GM15510 (cell line): ENCODE results near the gene KCNH2.

Source experiments
- POLR2A ChIP-seq: IDR thresholded peaks from 3 replicates; pipeline ENCODE4 v1.6.1; 2011; ENCODE audit warnings: borderline replicate concordance; ENCODE audit not compliant: insufficient read length; ENCODE audit errors: extremely low read depth

The KCNH2 gene

DNA sequence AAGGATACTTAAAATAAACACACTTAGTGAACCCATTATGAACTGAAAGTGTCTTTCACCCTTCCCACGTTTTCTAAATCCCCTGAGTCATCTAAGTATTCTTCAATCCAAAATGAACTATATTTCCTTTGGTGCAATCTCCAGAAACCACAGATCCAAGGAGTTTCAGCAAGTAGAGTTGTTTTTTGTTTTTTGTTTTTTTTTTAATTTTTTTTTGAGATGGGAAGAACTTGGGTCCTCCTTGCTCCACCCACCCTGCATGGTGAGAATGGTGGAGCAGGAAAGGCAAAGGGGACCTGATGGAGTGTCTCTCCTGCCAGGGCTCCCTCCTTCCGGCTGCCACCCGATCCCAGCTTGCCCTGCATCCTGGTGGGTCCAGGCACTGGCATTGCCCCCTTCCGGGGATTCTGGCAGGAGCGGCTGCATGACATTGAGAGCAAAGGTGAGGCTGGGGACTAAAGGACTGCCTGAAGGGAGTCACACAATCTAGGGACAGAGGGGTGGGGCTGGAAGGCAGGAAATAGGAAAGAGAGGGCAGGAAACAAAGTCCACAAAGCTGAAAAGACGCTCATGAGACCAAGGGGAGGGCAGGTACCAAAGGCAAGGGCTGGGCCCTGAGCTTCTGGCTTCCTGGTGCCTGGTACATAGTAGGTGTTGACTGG, 34.0 kb upstream of the KCNH2 start:
- no peak for TF ChIP-seq POLR2A

DNA sequence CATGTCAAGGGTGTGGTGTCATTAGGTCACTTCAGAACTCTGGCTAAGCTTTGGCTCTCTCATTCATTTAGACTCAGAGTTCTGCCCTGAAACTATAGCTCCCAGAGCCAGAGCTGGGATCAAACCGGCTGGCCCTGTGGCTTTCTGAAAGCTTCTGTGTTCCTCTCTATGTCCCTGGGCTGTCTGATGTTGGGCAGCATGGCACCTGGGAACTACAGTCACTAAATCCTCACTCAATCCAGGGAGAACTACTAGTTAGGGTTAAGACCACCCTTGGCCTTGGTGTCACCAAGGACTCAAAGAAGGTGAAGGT, 32.9 kb upstream of the KCNH2 start:
- no peak for TF ChIP-seq POLR2A

DNA sequence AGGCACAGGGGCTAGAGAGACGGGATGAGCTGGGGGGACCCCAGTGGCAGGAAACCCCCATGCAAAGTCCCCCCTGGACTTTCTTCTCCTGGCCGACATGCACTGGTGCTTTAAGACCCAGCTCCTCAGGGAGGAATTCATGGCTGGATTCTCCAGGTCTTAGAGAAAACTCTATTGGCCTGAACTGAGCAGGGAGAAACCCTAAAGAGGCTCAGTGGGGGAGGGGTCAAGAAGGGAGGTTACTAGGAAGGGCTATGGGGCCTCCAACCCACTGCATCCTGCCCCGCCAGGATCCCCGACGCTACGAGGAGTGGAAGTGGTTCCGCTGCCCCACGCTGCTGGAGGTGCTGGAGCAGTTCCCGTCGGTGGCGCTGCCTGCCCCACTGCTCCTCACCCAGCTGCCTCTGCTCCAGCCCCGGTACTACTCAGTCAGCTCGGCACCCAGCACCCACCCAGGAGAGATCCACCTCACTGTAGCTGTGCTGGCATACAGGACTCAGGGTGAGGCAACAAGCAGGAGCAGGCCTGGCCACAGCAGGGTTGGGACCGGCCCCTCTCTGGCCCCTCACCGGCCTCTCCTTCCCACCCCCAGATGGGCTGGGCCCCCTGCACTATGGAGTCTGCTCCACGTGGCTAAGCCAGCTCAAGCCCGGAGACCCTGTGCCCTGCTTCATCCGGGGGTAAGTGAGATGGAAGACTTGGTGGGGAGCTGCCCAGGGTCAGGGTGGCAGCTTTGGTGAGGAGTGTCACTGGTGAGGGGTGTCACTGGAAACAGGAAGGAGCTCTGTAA, 32.4 kb upstream of the KCNH2 start:
- TF ChIP-seq POLR2A = no peak

DNA sequence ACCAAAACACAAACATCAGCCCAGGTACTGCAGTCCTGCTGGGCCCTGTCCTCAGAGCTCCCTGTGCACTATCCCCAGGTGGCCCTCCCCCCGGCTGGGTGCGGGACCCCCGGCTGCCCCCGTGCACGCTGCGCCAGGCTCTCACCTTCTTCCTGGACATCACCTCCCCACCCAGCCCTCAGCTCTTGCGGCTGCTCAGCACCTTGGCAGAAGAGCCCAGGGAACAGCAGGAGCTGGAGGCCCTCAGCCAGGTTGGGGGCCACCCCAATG, 31.9 kb upstream of the KCNH2 start:
- TF ChIP-seq POLR2A = no peak

DNA sequence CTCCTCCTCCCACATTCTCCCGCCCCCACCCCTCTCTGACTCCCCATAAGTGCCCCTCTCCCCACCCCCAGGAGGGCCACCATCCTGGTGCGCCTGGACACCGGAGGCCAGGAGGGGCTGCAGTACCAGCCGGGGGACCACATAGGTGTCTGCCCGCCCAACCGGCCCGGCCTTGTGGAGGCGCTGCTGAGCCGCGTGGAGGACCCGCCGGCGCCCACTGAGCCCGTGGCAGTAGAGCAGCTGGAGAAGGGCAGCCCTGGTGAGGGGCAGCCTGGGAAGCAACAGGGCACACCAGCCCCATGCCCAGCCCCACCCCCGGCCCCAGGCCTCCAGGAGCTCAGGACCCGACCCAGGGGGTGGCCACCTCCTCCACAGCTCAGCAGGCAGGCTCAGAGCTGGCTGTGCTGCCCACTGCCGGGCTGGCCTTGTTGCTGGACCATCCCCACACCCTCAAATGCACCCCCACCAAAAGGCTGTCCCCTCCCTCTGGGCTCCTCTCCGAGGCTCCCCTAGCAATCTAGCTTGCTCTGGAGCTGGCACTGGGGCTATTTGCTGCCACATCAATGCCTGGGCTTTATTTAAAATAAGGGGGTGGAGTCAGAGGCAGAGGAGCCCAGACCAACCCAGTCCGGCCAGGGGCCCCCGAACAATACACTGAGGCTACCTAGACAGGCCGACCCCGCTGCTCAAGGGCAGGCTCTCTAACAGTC, 31.4 kb upstream of the KCNH2 start:
- TF ChIP-seq POLR2A = no peak

DNA sequence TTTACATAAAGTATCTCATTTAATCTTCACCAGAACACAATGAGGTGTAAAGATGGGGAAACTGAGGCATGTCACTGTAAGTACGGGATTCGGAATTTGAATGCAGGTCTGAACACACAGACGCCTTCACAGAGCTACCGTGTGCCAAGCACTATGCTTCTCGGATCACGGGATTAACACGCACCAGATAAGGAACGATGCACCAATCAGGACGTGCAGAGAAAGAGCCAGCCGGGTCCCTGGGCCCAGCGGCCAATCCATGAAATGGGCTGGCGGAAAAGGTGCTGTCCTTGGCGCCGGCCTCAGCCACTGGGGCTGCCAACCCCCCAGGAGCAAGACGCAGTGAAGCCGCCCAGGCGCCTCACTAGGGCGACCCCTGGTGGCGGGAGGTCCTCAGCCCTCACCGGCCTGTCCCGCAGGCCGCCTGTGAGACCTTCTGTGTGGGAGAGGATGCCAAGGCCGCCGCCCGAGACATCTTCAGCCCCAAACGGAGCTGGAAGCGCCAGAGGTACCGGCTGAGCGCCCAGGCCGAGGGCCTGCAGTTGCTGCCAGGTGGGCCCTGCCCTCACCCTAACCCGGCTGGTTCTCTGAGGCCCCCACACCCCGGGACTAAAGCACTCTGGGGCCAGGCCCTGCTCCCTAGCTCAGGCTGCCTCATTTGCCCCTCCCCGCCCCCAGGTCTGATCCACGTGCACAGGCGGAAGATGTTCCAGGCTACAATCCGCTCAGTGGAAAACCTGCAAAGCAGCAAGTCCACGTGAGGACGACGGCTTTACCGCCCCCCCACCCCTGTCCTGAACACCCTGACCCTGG, 30.6 kb upstream of the KCNH2 start:
- TF ChIP-seq POLR2A = peak; percentile 50

DNA sequence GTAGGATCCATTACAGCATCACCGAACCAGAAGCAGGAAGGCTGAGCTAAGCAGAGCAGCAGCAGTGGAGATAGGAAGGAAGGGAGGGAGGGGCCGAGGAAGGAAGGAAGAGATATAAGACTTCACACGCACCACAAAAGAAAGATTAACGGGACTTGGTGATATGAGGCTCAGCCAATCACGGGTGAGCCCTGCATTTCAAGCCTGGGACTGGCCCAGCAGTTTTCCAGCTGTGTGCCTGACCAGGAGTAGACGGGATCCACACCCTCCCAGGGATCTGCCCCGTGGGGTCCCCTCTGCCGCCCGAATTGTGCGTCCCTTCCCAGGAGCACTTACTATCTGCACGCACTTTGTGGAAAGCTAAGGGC, 30.0 kb upstream of the KCNH2 start:
- TF ChIP-seq POLR2A = no peak

DNA sequence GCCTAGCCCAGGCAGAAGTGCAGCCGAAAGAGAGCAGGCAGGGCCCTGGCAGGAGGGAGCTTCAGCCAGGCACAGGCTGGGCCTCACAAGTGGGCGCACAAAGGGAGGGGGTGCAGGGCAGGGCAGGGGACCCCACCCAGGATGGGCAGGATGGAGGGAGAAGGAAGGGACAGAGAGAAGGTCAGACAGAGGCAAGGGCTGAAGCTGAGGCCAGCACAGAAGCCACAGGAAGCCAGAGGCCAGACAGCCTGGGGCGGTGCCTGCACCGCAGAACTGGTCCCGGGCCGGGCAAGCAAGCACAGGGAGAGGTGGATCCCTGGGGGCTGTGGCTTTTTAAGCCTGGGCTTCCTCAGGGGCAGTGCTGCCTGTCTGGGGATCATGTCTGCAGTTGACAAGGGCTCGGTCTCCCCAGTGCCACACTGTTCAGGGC, 29.4 kb upstream of the KCNH2 start:
- no peak for TF ChIP-seq POLR2A

DNA sequence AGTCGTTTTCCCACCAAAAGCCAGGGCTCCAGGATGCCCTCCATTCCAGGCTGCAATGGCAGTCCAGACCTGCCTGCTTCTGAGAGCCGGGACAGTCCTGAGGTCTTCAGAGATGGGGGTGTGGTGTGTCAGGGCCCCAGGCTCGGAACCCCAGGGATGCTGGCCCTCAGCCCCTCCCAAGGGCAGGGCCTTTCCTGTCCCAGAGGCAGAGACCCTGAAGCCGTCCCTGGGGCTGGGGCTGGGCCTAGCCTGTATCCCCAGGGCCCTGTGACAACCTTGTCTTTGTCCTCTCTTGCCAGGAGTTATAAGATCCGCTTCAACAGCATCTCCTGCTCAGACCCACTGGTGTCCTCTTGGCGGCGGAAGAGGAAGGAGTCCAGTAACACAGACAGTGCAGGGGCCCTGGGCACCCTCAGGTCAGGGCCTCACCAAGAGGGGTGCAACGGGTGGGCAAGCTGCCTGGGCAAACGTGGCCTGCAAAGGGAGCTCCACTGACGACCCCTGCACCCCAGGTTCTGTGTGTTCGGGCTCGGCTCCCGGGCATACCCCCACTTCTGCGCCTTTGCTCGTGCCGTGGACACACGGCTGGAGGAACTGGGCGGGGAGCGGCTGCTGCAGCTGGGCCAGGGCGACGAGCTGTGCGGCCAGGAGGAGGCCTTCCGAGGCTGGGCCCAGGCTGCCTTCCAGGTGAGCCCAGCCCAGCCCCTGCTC, 28.6 kb upstream of the KCNH2 start:
- TF ChIP-seq POLR2A = no peak

DNA sequence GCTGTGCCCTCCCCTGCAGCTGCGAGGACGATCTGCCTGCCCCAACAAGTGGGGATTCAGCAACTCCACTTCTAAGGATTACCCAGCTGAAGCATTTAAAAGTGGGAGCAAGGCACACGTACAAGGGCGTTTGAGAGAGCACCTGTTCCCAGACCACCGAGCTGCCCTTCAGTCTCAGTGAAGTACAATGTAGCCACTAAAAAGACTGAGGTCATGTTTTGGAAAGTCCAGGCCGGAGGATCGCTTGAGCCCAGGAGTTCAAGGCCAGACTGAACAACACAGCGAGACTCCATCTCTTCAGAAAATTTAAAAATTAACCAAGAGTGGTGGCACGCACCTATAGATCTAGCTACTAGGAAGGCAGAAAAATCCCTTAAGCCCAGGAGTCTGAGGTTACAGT, 27.4 kb upstream of the KCNH2 start:
- no peak for TF ChIP-seq POLR2A

DNA sequence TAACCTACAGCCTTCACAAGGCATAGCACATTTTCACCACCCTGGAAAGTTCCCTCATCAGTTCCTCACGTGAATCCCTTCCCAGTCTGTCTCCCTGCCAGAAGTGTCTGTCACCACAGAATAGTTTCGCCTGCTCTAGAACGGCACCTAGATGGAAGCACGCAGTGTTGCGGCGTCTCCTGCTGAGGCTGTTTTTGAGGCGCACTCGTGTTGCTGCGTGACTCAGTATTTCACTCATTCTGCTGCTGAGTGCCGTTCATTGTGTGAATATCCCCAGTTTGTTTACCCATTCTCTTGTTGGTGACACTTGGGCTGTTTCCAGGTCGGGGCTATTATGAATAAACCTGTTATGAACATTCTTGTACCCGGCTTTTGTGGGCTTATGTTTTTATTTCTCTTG, 25.5 kb upstream of the KCNH2 start:
- no peak for TF ChIP-seq POLR2A

DNA sequence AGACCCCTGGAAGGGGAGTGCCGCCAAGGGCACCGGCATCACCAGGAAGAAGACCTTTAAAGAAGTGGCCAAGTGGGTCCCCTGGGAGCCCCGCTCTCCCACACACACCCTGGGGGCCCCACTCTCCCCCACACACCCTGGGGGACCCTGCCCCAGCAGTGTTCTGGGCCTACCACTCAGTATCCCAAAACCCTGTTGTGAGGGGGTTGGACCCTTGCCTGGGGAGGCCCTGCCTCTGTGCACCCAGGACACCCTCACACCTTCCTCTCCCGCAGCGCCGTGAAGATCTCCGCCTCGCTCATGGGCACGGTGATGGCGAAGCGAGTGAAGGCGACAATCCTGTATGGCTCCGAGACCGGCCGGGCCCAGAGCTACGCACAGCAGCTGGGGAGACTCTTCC, 23.4 kb upstream of the KCNH2 start:
- no peak for TF ChIP-seq POLR2A

DNA sequence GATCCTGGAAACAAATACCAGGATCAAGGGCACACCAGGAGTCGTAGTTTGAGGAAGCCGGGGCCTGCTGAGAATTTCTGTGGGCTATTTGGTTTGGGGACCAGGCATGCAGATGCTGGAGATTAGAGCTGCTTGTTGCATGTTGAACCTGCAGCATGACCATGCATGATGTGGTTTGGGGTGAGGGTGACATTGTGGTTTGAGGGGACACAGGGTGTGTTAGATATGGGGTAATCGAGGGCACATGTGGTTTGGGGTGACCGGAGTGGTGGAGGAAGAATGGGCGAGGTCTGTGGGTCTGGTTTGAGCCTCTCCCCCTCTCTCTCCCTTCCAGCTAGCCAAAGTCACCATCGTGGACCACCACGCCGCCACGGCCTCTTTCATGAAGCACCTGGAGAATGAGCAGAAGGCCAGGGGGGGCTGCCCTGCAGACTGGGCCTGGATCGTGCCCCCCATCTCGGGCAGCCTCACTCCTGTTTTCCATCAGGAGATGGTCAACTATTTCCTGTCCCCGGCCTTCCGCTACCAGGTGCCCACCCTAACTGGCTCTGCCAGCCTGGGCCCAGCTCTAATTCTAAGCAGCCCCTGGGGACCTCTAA, 22.9 kb upstream of the KCNH2 start:
- no peak for TF ChIP-seq POLR2A

DNA sequence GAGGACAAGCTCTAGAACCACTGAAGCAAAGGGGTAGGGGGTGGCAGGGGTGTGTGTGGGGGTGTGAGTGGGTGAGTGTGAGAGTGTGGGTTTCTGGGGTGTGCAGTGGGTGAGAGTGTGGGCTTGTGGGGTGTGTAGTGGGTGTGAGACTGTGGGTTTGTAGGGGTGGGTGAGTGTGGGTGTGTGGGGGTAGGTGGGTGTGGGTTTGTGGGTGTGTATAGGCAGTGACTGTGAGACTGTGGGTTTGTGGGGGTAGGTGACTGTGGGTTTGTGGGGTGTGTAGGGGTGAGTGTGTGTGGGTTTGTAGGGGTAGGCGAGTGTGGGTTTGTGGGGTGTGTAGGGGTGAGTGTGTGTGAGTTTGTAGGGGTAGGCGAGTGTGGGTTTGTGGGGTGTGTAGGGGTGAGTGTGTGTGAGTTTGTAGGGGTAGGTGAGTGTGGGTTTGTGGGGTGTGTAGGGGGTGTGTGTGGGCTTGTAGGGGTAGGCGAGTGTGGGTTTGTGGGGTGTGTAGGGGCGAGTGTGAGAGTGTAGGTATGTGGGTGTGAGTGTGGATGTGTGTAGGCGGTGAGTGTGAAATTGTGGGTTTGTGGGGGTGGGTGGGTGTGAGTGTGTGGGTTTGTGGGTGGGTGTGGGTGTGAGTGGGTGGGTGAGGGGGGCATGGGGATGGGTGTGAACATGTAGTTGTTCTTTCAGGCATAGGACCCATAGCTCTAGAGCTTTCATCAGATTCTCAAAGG, 21.5 kb upstream of the KCNH2 start:
- TF ChIP-seq POLR2A = no peak

DNA sequence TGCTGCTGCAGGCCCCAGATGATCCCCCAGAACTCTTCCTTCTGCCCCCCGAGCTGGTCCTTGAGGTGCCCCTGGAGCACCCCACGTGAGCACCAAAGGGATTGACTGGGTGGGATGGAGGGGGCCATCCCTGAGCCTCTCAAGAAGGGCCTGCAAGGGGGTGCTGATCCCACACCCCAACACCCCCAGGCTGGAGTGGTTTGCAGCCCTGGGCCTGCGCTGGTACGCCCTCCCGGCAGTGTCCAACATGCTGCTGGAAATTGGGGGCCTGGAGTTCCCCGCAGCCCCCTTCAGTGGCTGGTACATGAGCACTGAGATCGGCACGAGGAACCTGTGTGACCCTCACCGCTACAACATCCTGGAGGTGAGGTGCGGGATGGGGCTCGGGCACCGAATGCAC, 20.9 kb upstream of the KCNH2 start:
- TF ChIP-seq POLR2A = no peak

DNA sequence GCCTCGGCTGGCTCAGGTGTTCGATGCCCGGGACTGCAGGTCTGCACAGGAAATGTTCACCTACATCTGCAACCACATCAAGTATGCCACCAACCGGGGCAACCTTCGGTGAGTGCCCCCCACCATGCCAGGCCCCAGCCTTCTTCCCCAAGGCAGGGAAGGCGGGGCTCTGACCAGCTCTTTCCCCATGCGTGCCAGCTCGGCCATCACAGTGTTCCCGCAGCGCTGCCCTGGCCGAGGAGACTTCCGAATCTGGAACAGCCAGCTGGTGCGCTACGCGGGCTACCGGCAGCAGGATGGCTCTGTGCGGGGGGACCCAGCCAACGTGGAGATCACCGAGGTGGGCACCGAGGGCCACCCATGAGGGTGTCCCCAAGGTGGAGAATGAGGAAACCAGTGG, 20.2 kb upstream of the KCNH2 start:
- TF ChIP-seq POLR2A = no peak
